ENCODE measurements around the gene LAT.
"Not testable (repeated sequence)": the region's sequence is repeated elsewhere in the genome, so short reads cannot be mapped to it uniquely, and the experiment has no call there.

Gene LAT

DNA sequence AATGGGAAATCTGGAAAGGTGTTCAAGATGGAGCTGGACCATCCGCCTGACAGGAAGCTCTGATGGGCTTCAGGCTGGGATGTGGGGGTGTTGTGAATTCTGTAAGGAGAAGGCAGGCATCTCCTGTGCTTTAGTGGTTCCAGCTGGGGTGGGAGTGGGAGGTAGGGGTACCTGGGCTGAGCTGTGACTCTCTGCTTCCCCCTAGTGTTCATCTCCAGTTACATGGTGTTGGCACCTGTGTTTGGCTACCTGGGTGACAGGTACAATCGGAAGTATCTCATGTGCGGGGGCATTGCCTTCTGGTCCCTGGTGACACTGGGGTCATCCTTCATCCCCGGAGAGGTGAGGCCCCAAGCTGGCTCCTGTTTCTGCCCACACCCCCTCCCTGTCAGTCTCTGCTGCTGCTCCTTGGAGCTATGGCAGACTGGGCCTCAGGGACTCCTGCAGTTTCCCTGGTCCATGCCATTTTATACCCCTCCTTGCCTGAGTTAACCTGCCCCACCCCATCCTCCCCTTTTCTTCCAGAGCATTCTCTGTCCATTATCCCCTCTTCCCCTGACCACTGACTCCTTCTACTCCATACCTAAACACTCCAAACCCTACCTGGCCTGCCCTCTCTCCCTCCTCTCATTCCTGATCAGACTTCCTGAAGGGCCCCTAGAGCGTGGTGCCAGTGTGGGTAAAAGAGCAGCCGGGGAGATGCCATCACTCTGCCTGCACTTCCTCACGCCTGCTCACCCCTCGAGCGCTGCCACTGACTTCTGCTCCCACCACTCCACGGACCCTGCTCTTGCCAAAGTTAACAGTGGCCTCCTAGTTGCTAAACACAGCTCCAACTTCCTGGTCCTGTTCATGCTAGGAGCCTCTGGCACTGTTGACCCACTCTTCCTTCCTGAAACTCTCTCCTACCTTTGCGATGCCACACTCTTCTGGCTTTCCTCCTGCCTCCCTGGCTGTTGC lies 6.9 kb upstream of the LAT start:
- DNase-seq = no peak

DNA sequence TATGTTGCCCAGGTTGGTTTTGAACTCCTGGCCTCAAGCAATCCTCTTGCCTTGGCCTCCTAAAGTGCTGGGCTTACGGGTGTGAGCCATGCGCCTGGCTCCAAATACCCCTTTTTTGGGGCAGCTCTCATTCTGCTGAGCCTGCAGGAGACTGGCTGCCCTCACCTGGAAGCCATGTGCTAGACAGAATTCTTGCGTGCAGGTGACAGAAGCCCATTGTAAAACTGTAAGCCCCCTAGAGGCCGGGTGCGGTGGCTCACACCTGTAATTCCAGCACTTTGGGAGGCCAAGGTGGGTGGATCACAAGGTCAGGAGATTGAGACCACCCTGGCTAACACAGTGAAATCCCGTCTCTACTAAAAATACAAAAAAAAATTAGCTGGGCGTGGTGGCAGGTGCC lies 4.5 kb upstream of the LAT start:
- DNase-seq = not testable (repeated sequence)

DNA sequence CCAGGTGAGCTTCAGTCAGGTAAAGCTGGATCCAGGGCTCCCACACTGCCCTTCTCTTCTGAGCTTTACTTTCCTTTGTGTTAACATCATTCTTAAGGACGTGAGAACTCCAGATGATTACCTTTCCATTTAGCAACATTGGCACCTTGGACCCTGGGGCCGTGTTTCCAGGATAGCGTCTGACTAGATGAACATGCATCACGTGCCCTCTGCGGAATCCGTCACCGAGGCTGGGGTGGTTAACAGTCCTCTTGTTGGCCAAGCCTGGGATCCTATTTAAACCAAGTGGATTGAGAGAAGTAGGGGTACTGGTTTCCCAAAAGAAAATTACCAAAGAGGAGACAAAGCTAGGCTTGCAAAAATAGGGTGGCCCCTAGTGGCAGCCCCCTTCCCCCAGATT lies 3.9 kb upstream of the LAT start:
- DNase-seq = no peak

DNA sequence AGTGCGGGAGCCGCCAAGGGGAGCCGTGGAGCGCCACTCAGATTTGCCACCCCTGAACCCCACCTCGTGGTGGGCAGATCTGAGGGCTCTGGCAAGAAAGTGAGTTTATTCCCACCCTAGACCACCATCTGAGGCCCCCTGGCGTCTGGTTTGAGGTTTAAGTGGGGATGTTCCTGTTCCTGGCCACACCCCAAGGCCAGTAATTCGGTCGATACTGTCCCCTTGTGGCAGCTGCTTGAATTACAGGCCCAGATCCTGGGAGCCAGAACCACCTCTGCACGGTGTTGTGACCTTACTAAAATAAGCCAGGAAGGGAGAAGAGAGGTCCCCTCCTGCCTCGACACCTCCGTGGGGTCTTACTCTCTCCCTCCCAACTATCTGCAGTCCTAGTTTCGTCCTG lies 3.3 kb upstream of the LAT start:
- no peak for DNase-seq

DNA sequence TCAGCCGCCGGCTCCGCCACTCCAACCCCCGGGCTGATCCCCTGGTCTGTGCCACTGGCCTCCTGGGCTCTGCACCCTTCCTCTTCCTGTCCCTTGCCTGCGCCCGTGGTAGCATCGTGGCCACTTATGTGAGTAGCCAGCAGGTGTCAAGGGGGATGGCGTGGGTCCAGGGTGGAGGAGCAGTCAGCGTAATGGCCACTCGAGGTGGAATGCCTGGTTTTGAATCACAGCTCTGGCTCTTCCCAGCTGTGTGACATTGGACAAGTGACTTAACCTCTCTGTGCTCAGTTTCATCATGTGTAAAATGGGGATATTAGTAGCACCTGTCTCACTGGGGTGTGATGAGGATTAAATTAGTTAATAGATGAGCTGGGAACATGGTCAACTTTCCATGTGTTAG lies 2.4 kb upstream of the LAT start:
- DNase-seq = no peak

DNA sequence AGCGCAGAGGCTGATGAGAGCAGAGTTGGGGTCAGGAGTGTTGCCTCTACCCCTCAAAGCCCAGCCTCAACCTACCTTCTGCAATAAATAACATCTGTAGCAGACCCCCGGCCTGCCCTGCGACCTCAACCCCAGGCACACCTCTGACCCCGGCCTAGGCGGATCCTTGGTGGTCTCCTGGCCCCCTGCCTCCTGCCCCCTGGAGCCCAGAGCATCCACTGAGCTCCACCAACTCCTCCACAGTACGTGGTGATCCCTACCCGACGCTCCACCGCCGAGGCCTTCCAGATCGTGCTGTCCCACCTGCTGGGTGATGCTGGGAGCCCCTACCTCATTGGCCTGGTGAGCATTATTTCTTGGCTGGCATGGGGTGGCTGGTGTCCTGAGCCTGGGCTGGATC lies 1.9 kb upstream of the LAT start:
- DNase-seq = no peak

DNA sequence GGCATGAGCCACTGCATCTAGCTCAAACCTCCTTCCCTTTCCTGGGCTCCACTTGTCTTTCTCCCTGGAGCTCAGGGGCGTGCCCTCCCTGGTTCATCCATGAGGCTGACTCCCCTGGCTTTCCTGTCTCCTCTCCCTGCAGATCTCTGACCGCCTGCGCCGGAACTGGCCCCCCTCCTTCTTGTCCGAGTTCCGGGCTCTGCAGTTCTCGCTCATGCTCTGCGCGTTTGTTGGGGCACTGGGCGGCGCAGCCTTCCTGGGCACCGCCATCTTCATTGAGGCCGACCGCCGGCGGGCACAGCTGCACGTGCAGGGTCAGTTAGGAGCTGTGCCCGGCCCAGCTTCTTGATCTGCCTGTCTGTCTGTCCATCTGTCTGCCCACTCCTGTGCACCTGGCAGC lies 1.2 kb upstream of the LAT start:
- DNase-seq = no peak

DNA sequence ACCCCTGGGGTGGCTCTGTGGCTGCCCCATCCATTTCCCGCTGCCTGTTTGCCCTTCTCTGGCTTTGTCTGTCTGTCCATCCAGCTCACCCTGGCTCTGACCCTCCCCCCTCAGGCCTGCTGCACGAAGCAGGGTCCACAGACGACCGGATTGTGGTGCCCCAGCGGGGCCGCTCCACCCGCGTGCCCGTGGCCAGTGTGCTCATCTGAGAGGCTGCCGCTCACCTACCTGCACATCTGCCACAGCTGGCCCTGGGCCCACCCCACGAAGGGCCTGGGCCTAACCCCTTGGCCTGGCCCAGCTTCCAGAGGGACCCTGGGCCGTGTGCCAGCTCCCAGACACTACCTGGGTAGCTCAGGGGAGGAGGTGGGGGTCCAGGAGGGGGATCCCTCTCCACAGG lies 761 bp upstream of the LAT start:
- DNase-seq = no peak

DNA sequence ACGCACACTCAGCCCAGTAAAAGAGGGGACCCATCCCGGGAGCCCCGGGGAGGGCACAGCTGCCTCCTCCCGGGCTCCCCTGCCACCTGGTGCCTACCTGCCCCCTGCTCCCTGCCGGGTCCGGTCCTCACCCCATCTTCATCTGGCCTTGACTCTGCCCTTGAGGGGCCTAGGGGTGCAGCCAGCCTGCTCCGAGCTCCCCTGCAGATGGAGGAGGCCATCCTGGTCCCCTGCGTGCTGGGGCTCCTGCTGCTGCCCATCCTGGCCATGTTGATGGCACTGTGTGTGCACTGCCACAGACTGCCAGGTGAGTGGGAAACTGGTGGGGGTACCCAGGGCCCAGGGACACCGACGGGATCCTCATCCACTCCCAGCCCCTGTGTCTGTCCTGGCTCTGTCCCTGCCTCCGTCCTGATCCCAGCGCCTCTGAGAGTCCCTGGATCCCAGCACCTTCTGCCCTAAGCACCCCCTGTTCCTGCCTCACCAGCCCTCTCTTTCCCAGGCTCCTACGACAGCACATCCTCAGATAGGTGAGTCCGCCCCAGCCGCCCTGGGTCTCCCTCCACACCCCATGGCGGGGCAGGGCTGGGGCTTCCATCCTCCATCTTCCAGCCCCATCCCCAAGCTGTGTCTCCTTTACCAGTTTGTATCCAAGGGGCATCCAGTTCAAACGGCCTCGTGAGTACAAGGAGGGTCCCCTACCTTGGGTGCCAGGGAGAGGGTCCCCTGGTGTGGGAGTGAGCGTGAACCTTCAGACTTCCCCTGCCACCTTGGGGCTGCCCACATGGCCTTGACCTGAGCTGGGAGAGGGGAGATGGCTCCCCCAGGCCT lies 574 bp downstream of the LAT start:
- DNase-seq = no peak

DNA sequence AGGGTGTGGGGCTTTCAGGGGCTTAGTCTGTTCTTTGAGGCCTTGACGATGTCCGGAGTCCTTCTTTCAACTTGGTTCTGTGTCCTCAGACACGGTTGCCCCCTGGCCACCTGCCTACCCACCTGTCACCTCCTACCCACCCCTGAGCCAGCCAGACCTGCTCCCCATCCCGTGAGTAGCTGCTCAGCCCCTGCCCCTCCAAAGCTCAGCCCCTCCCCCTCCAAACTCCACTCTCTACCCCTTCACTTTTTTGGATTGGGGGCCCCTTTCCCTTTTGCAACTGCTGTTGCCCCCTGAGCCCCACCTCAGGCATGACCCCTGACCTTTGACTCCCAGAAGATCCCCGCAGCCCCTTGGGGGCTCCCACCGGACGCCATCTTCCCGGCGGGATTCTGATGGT lies 1.2 kb downstream of the LAT start:
- DNase-seq = no peak

DNA sequence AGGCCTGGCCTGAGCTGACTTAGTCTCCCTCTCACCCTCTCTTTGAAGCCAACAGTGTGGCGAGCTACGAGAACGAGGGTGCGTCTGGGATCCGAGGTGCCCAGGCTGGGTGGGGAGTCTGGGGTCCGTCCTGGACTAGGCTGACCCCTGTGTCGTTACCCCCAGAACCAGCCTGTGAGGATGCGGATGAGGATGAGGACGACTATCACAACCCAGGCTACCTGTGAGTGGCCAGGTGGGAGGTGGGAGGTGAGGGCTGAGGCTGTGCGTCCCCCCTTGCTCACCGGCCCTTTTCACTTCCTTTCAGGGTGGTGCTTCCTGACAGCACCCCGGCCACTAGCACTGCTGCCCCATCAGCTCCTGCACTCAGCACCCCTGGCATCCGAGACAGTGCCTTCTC lies 1.6 kb downstream of the LAT start:
- no peak for DNase-seq

DNA sequence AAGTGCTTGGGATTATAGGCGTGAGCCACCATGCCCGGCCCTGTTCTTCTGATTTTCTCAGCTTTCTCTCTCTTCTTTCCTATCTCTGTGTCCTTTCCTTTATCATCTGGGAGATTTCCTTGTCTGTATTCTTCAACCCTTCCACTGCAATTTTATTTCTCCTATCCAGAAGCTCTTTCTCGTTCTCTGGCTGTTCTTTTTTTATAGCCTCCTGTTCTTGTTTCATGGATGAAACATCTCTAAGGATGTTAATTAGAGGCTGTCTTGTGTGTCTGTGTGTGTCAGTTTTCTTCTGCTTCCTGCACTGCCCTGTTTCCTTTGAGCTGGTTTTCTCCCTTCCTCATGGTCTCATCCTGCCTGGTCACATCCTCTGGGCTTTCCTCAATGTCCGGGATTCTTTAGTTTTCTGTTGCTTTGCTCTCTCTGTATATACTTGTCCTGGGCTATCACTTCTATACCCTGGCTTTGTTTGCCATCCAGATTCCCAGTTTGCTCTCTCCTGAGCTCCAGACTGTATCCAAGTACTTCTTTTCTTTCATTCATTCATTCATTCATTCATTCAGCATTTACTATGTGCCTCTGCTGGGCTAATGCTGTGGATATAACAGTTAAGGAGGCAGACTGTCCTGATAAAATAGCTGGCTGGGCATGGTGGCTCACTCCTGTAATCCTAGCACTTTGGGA lies 2.5 kb downstream of the LAT start:
- no peak for DNase-seq

DNA sequence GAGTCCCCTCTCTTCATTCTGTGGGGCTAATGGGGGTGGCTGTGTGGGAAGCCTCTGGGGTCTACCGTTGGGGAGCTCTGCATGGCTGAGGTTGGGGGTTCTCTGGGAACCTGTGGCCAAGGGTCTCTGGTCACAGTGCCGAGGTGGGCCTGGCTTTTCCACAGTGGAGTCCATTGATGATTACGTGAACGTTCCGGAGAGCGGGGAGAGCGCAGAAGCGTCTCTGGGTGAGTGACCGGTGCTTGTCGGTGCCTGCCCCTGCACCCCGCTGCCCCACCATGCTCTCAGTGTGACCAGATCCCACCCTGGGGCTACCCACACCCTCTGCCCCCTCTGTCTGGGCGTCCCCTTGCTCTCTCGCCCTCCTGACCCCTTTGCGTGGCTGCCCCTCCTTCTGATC lies 4.5 kb downstream of the LAT start:
- DNase-seq = no peak

DNA sequence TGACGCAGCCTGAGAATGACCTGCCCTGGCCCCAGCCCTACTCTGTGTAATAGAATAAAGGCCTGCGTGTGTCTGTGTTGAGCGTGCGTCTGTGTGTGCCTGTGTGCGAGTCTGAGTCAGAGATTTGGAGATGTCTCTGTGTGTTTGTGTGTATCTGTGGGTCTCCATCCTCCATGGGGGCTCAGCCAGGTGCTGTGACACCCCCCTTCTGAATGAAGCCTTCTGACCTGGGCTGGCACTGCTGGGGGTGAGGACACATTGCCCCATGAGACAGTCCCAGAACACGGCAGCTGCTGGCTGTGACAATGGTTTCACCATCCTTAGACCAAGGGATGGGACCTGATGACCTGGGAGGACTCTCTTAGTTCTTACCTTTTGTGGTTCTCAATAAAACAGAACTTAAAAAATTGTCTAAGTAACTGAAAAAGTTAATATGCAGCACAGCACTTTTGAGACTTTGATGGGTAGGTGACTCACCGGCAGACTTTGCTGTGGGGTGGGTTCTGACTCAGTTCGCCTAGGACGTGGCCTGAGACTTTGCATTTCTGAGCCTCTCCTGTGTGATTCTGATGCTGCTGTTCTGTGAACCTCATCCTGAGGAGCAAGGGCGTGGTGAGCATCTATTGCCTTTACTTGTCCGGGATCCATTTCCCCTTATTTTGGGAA lies 5.7 kb downstream of the LAT start:
- no peak for DNase-seq

DNA sequence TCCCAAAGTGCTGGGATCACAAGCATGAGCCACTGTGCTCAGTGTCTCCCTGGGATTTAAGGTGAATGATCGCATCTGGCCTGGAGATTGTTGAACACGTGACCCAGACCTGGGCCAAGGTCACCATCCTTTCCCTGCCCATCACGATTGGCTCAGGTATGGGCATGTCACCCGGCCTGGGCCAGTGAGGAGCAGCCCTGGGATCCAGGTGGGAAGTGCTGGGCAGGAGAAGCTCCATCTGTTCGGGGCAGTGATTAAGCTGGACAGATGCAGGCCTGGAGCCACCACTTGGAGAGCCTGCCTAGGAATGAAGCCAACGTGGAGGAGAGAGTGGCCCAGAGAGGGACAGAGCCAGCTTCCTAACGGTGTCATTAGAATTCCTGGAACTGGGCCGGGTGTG lies 6.8 kb downstream of the LAT start:
- DNase-seq = no peak

DNA sequence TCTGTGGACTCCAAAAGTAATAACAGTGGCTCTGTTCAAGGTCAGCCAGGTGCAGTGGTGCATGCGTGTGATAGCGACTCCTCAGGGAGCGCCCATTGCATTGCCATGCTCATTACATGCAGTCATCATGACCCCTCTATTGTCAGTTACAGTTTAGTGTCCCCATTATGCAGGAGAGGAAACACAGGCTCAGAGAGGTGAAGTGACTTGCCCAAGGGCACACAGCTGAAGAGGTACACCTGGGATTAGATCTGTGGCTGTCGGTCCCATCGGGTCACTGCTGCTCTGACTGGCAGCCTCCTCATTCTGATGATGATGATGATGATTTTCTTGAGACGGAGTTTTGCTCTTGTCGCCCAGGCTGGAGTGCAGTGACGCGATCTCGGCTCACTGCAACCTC lies 7.6 kb downstream of the LAT start:
- DNase-seq = no peak

DNA sequence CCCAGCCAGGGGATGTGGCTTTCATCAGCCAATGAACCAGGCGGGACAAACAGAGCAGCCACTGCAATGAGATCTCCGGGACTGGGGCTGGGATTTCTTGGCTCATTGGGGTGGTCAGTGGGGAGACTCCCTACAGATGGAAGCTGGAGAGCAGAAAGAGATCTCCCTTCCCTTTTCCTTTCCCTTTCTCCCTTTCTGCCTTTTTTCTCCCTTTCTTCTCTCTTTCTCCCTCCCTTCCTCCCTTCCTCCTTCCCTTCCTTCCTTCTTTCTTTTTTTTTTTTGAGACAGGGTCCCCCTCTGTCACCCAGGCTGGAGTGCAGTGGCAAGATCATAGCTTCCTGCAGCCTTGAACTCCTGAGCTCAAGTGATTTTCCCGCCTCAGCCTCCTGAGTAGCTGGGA lies 14.0 kb downstream of the LAT start:
- DNase-seq = no peak

DNA sequence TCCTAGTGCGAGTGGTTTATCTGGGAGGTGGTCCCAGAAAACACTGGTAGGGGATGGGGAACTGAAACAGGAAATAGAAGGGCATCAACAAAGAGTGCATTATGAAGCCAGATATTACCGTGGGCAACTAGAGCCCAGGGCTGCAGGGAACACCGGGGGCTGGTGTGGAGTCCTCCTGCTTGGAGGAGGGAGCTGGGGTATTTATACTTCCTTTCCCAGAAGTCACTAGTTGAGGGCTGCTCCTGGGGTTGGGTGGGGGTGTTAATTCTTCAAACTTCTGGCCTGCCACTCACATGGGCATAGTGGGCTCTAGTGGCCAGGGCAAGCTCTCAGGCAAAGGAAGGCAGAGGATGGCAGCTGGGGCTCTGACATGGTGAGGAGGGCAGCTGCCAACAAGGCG lies 14.7 kb downstream of the LAT start:
- no peak for DNase-seq

DNA sequence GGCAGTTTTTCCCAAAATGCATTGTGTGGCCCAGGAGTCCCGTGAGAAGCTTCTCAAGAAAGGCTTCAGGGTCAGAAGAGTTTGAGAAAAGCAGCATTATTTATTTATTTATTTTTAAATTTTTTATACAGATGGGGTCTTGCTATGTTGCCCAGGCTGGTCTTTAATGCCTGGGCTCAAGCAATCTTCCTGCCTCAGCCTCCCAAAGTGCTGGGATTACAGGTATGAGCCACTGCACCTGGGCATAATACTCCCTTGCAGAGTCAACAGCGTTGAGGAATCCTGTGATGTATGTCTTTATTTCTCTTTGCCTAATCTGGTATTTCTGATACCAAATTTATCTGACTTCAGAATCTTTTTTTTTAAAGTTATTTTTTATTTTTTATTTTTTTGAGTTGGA lies 15.2 kb downstream of the LAT start:
- DNase-seq = no peak

DNA sequence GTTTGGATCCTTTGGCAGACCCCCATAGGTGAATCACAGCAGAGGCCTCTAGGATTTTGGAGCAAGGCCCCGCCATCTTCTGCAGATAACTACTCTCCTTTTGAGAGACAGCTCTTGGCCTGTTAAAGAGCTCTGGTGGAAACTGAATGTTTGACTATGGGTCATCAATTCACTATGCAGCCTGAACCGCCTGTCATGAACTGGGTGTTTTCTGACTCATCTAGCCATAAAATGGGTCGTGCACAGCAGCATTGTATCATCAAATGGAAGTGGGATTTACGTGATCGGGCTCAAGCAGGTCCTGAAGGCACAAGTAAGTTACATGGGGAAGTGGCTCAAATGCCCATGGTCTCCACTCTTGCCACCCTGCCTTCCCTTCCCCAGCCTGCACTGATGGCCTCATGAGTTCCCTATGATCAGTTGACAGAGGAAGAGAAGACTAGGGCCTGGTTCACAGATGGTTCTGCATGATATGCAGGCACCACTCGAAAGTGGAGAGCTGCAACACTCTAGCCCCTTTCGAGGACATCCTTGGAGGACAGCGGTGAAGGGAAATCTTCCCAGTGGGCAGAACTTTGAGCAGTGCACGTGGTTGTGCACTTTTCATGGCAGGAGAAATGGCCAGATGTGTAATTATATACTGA lies 19.8 kb downstream of the LAT start:
- DNase-seq = not testable (repeated sequence)

DNA sequence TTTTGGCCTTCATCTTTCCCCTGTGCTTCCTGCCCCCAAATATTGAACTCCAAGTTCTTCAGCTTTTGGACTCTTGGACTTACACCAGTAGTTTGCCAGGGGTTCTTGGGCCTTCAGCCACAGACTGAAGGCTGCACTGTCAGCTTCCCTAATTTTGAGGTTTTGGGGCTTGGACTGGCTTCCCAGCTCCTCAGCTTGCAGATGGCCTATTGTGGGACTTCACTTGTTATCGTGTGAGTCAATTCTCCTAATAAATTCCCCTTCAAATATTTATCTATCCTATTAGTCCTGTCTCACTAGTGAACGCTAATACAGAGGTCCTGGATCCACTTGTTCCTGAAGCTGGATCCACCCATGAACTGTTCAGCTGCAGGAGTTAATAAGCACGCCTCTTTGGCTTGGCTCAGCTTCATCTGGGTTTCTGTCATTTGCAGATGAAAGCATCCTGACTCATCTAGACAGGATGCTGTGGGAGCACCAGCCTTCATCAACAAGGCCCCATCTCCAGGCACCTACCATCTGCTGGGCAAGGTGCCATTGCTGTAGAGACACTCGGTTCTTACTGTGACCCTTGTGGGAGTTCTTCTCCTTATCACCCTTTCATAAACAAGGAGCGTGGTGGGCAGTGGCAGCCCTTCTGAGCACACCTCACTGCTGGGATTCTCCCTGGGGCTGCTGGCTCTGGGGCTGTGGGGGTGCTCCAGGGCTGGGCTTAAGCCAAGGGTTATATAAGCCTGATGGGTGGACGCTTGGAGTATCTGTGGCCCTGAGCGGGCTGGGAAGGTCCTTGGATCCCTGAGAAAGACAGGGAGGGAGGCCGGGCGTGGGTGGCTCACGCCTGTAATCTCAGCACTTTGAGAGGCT lies 23.1 kb downstream of the LAT start:
- peak; percentile 51 for DNase-seq

All from fibroblast of upper back skin (primary cell).